GM15510 (cell line): ENCODE data around the gene SH2B3.

Experiments used
- POLR2A ChIP-seq: IDR thresholded peaks from 3 replicates; pipeline ENCODE4 v1.6.1; 2011; ENCODE audit warnings: borderline replicate concordance; ENCODE audit not compliant: insufficient read length; ENCODE audit errors: extremely low read depth

The SH2B3 gene

GRCh38 chr12:111488271-111488670 is 82.5 kb downstream of the SH2B3 start:
- TF ChIP-seq POLR2A: no peak

GRCh38 chr12:111488798-111489197 is 83.1 kb downstream of the SH2B3 start:
- no peak for TF ChIP-seq POLR2A

GRCh38 chr12:111494676-111495075 is 89.0 kb downstream of the SH2B3 start:
- TF ChIP-seq POLR2A: no peak
